Measurements from ENCODE around the gene SAMD11. TPM values are rescaled to one million over a fixed set of nuclear protein-coding genes. Genes with fewer than 3 reads are reported as not detected.
A peak's percentile ranks its signal among the peaks of the same experiment; 100 is the strongest.
"Not testable (repeated sequence)": the region's sequence is repeated elsewhere in the genome, so short reads cannot be mapped to it uniquely, and the experiment has no call there.

The SAMD11 gene
- total RNA-seq, 4 donors from 2014 or later = 14.2 to 21.2 (median 17.4) TPM

GRCh38 chr1:983798-984475, 60.2 kb downstream of the SAMD11 start:
- peak; percentile 61 for ATAC-seq
- H3K9me3 ChIP-seq = no peaks in the 10 kb centered on the region
- H3K4me1 ChIP-seq = peaks cover 0 to 8% (median 3%) of the 10 kb centered on the region in 3 donors
- no peak overlapping the region for H3K27ac ChIP-seq
- H3K27me3 ChIP-seq = peaks cover 60% of the 10 kb centered on the region
- H3K36me3 ChIP-seq = no peaks in the 10 kb centered on the region
- H3K4me3 ChIP-seq = peak overlapping the region in 1 of 2 donors; percentile 24
- WGBS, 2 donors (ENCODE audit: low coverage in 1 of 2) = 31% methylated on average over 3 of the region's 29 CpGs; no CpG with 5 or more reads in 1 of the 2 donors
- TF ChIP-seq POLR2AphosphoS5 (IDR thresholded peaks at IDR 0.05) (no peak), POLR2A (IDR thresholded peaks at IDR 0.05) (no peak), EP300 (IDR thresholded peaks at IDR 0.05) (no peak)
- TF ChIP-seq, protein P1, sequence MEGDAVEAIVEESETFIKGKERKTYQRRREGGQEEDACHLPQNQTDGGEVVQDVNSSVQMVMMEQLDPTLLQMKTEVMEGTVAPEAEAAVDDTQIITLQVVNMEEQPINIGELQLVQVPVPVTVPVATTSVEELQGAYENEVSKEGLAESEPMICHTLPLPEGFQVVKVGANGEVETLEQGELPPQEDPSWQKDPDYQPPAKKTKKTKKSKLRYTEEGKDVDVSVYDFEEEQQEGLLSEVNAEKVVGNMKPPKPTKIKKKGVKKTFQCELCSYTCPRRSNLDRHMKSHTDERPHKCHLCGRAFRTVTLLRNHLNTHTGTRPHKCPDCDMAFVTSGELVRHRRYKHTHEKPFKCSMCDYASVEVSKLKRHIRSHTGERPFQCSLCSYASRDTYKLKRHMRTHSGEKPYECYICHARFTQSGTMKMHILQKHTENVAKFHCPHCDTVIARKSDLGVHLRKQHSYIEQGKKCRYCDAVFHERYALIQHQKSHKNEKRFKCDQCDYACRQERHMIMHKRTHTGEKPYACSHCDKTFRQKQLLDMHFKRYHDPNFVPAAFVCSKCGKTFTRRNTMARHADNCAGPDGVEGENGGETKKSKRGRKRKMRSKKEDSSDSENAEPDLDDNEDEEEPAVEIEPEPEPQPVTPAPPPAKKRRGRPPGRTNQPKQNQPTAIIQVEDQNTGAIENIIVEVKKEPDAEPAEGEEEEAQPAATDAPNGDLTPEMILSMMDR (IDR thresholded peaks at IDR 0.05) = peak in 3 of 4 experiments; percentile 44 to 100 (median 64)

GRCh38 chr1:984476-984814, 60.7 kb downstream of the SAMD11 start:
- no peak overlapping the region for H3K27ac ChIP-seq
- H3K27me3 ChIP-seq = peaks cover 60% of the 10 kb centered on the region
- no peak for ATAC-seq
- H3K9me3 ChIP-seq = no peaks in the 10 kb centered on the region
- peaks cover 0 to 8% (median 3%) of the 10 kb centered on the region in 3 donors for H3K4me1 ChIP-seq
- TF ChIP-seq POLR2A (IDR thresholded peaks at IDR 0.05) (no peak), EP300 (IDR thresholded peaks at IDR 0.05) (no peak), POLR2AphosphoS5 (IDR thresholded peaks at IDR 0.05) (no peak)
- TF ChIP-seq, protein P1 (IDR thresholded peaks at IDR 0.05) = no peak
- WGBS, 2 donors (ENCODE audit: low coverage in 1 of 2) = 50 to 56% methylated on average over 3 to 9 of the region's 12 CpGs
- H3K36me3 ChIP-seq = no peaks in the 10 kb centered on the region
- peak overlapping the region in 1 of 2 donors; percentile 24 for H3K4me3 ChIP-seq

- WGBS, 2 donors (ENCODE audit: low coverage in 1 of 2) = 65% methylated on average over 12 of the region's 13 CpGs; no CpG with 5 or more reads in 1 of the 2 donors
- Histone ChIP-seq H3K4me3 (no peak overlapping the region), H3K4me1 (peaks cover 0 to 8% (median 3%) of the 10 kb centered on the region in 3 donors), H3K36me3 (no peaks in the 10 kb centered on the region), H3K9me3 (no peaks in the 10 kb centered on the region), H3K27ac (no peak overlapping the region), H3K27me3 (peaks cover 58% of the 10 kb centered on the region)
- no peak for TF ChIP-seq POLR2AphosphoS5 (IDR thresholded peaks at IDR 0.05)
- TF ChIP-seq EP300 (IDR thresholded peaks at IDR 0.05) = no peak
- TF ChIP-seq, protein P1 (IDR thresholded peaks at IDR 0.05) = no peak
- no peak for TF ChIP-seq POLR2A (IDR thresholded peaks at IDR 0.05)
- ATAC-seq = no peak
Measured at GRCh38 chr1:985126-985525, 61.4 kb downstream of the SAMD11 start.

GRCh38 chr1:988061-988460, 64.3 kb downstream of the SAMD11 start:
- 80 to 95% methylated on average over 4 to 5 of the region's 5 CpGs for WGBS, 2 donors (ENCODE audit: low coverage in 1 of 2)
- H3K4me3 ChIP-seq, H3K36me3 ChIP-seq, H3K27ac ChIP-seq, ATAC-seq, H3K4me1 ChIP-seq: not testable (repeated sequence)
- Histone ChIP-seq H3K27me3 (peaks cover 38% of the 10 kb centered on the region), H3K9me3 (peaks cover 0 to 17% (median 0%) of the 10 kb centered on the region in 3 donors)

- H3K4me3 ChIP-seq, H3K4me1 ChIP-seq, H3K36me3 ChIP-seq, H3K27me3 ChIP-seq, ATAC-seq, H3K27ac ChIP-seq: not testable (repeated sequence)
- H3K9me3 ChIP-seq = peaks cover 0 to 17% (median 0%) of the 10 kb centered on the region in 3 donors
- WGBS, 2 donors (ENCODE audit: low coverage in 1 of 2) = 79 to 97% methylated on average over 5 of the region's 6 CpGs
Measured at GRCh38 chr1:991275-991674, 67.6 kb downstream of the SAMD11 start.

DNA sequence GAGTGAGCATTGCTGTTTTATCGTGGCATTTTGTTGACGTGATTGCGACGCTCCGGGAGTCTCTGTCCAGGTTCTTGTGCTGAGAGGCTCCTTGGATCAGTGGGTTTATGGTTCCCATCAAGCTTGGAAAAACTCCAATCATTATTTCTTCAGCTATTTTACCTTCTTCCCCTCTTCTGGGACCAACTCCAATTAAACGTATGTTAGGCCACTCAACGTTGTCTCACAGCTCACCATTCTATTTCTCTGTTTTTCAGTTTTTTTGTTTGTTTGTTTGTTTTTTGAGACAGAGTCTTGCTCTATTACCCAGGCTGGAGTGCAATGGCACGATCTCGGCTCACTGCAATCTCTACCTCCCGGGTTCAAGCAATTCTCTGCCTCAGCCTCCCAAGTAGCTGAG, 68.2 kb downstream of the SAMD11 start:
- Histone ChIP-seq H3K4me3 (no peak overlapping the region), H3K36me3 (no peaks in the 10 kb centered on the region), H3K9me3 (peaks cover 0 to 17% (median 0%) of the 10 kb centered on the region in 3 donors), H3K4me1 (no peaks in the 10 kb centered on the region), H3K27ac (no peak overlapping the region), H3K27me3 (peaks cover 11% of the 10 kb centered on the region)
- WGBS, 2 donors (ENCODE audit: low coverage in 1 of 2) = 88 to 100% methylated on average over 6 to 10 of the region's 10 CpGs
- ATAC-seq = no peak
- TF ChIP-seq POLR2A (IDR thresholded peaks at IDR 0.05) (no peak), POLR2AphosphoS5 (IDR thresholded peaks at IDR 0.05) (no peak)

Data from gastroesophageal sphincter (tissue), 4 donors.